DND-41 (cell line): ENCODE results near the gene LRP6.
"Not testable (repeated sequence)": the region's sequence is repeated elsewhere in the genome, so short reads cannot be mapped to it uniquely, and the experiment has no call there.

Experiments used
- ATAC-seq: fragments of 200-7000 bp; cut with Tn5 transposase; 3 replicates; pipeline ENCODE4 v1.9.1; 2021; ENCODE audit warnings: low read depth; ENCODE audit not compliant: insufficient read depth
- DNase-seq: peaks from one replicate; pipeline ENCODE4 v3.0.0-alpha.2; 2020
- H2AFZ ChIP-seq: 2 replicates; pipeline ENCODE4 v1.6.0; 2012; ENCODE audit warnings: low read depth, low read length
- H3K27ac ChIP-seq: 2 replicates; pipeline ENCODE4 v1.5.1; 2012; ENCODE audit warnings: low read length, inconsistent platforms
- H3K27me3 ChIP-seq: fragments of 200-600 bp; sonication (generic); 2 replicates; pipeline ENCODE4 v1.6.0; 2012; ENCODE audit warnings: low read length, mild to moderate bottlenecking, inconsistent platforms; ENCODE audit not compliant: insufficient read depth, poor library complexity
- H3K36me3 ChIP-seq: 2 replicates; pipeline ENCODE4 v1.5.1; 2012; ENCODE audit warnings: low read length, inconsistent platforms; ENCODE audit not compliant: insufficient read depth
- H3K4me1 ChIP-seq: 2 replicates; pipeline ENCODE4 v1.5.1; 2012; ENCODE audit warnings: mild to moderate bottlenecking, low read length; ENCODE audit not compliant: insufficient read depth
- H3K4me2 ChIP-seq: 2 replicates; pipeline ENCODE4 v1.6.0; 2012; ENCODE audit warnings: mild to moderate bottlenecking, moderate library complexity, low read length, inconsistent platforms; ENCODE audit not compliant: insufficient read depth
- H3K4me3 ChIP-seq, 2 experiments: fragments of 200-600 bp in 1 of 2; shearing (Covaris generic) in 1 of 2; 2 replicates each; pipeline ENCODE4 v1.5.1; 2012 to 2016; ENCODE audit warnings: inconsistent platforms in 2 of 2, low read length in 2 of 2, mild to moderate bottlenecking in 2 of 2, low read depth in 1 of 2, moderate library complexity in 1 of 2
- H3K79me2 ChIP-seq: 2 replicates; pipeline ENCODE4 v1.6.0; 2012; ENCODE audit warnings: low read length, inconsistent platforms; ENCODE audit not compliant: insufficient read depth
- H3K9ac ChIP-seq: 2 replicates; pipeline ENCODE4 v1.6.0; 2012; ENCODE audit warnings: low read depth, mild to moderate bottlenecking, inconsistent platforms, low read length, moderate library complexity
- H3K9me3 ChIP-seq: 2 replicates; pipeline ENCODE4 v1.5.1; 2012; ENCODE audit warnings: low read length, moderate library complexity, mild to moderate bottlenecking, inconsistent platforms; ENCODE audit not compliant: insufficient read depth, severe bottlenecking
- H4K20me1 ChIP-seq: 2 replicates; pipeline ENCODE4 v1.6.0; 2012; ENCODE audit warnings: low read length; ENCODE audit not compliant: insufficient read depth
- CTCF ChIP-seq: IDR thresholded peaks from 2 replicates; pipeline ENCODE4 v1.5.1; 2012; ENCODE audit warnings: borderline replicate concordance, low read length, moderate library complexity, mild to moderate bottlenecking; ENCODE audit not compliant: poor library complexity, severe bottlenecking; ENCODE audit errors: extremely low read depth
- EZH2 ChIP-seq: IDR thresholded peaks from 3 replicates; pipeline ENCODE4 v1.6.1; 2012; ENCODE audit warnings: borderline replicate concordance, low read depth, mild to moderate bottlenecking, moderate library complexity, low read length, inconsistent platforms; ENCODE audit not compliant: severe bottlenecking

Gene LRP6

DNA sequence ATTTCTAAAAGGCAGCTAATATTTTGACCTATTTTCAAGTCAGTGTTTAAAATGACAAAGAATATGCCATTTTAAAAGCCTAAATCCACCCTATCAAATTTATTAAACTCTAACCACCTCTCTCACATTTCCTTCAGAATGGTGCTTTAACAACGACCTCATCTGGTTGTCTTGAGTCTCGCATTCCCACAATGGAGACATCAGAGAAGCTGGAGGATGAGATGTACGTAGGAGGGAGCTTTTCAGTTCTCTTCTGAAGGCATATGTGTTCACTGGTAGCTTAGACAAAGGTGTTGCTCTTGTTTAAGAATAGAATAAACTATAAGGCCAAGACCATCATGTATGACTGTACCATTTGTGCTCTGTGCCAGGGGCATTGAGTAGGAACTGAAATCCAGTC lies 113.2 kb downstream of the LRP6 start:
- H3K4me3 ChIP-seq = no peak overlapping the region
- H3K36me3 ChIP-seq = peaks cover 10% of the 10 kb centered on the region
- H3K9ac ChIP-seq = no peak overlapping the region
- no peak for DNase-seq
- H3K4me1 ChIP-seq = no peaks in the 10 kb centered on the region
- no peaks in the 10 kb centered on the region for H3K9me3 ChIP-seq
- no peak overlapping the region for H3K4me2 ChIP-seq
- H3K27ac ChIP-seq = no peak overlapping the region
- H4K20me1 ChIP-seq = no peaks in the 10 kb centered on the region
- no peak for ATAC-seq
- no peak overlapping the region for H2AFZ ChIP-seq
- no peak for TF ChIP-seq CTCF
- no peak for TF ChIP-seq EZH2
- H3K79me2 ChIP-seq = no peaks in the 10 kb centered on the region
- H3K27me3 ChIP-seq = no peaks in the 10 kb centered on the region

- no peaks in the 10 kb centered on the region for H3K27me3 ChIP-seq
- H3K9ac ChIP-seq = no peak overlapping the region
- no peak for ATAC-seq
- no peak overlapping the region for H3K4me2 ChIP-seq
- TF ChIP-seq EZH2 (no peak), CTCF (no peak)
- H3K9me3 ChIP-seq = no peaks in the 10 kb centered on the region
- no peak overlapping the region for H3K27ac ChIP-seq
- H2AFZ ChIP-seq = no peak overlapping the region
- H3K36me3 ChIP-seq = peaks cover 9% of the 10 kb centered on the region; the same call in 1 of the 2 replicates
- no peak overlapping the region for H3K4me3 ChIP-seq
- DNase-seq = no peak
- H3K79me2 ChIP-seq = no peaks in the 10 kb centered on the region
- H3K4me1 ChIP-seq = no peaks in the 10 kb centered on the region
- H4K20me1 ChIP-seq = no peaks in the 10 kb centered on the region
Measured at GRCh38 chr12:12147111-12147510, 119.7 kb downstream of the LRP6 start.

GRCh38 chr12:12144531-12144930 lies 122.3 kb downstream of the LRP6 start:
- H3K36me3 ChIP-seq, ATAC-seq, H3K27me3 ChIP-seq, H3K9me3 ChIP-seq, H2AFZ ChIP-seq, H3K4me3 ChIP-seq, H4K20me1 ChIP-seq, DNase-seq, H3K4me1 ChIP-seq, H3K79me2 ChIP-seq, H3K9ac ChIP-seq, H3K4me2 ChIP-seq, H3K27ac ChIP-seq: not testable (repeated sequence)

- Histone ChIP-seq H3K4me2 (no peak overlapping the region), H2AFZ (no peak overlapping the region), H3K27me3 (no peaks in the 10 kb centered on the region), H3K79me2 (no peaks in the 10 kb centered on the region), H3K9me3 (no peaks in the 10 kb centered on the region), H3K36me3 (peaks cover 4% of the 10 kb centered on the region; the same call in 1 of the 2 replicates), H4K20me1 (no peaks in the 10 kb centered on the region), H3K4me1 (no peaks in the 10 kb centered on the region), H3K27ac (no peak overlapping the region), H3K9ac (no peak overlapping the region), H3K4me3 (no peak overlapping the region)
- ATAC-seq (no peak), DNase-seq (no peak)
- TF ChIP-seq EZH2 = no peak
- TF ChIP-seq CTCF = no peak
Measured at GRCh38 chr12:12141000-12141399, 125.8 kb downstream of the LRP6 start.
